ENCODE measurements around the gene DBI. TPM values are rescaled to one million over a fixed set of nuclear protein-coding genes. Genes with fewer than 3 reads are reported as not detected.

Gene DBI
- total and polyA plus RNA-seq, 2 experiments from 2014 or later: 171 to 873 TPM

DNA sequence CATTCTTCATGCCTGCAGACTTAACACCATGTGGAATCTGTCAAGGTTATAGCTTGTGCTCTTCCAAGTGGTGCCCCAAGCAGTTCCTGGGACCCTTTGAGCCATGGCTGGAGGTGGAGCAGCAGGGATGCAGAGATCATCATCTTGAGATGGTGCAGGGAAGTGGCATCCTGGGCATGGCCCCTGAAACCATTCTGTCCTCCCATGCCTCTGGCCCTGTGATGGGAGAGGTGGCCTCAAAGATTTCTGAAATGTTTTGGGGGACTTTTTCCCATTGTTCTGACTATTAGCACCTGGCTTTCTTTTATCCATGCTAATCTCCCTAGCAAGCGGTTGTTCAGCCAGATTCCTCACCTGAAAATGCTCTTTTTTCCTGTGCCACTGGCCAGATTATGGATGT lies 54.5 kb downstream of the DBI start:
- DNase-seq (ENCODE audit: low spot score): no peak

More for the DNA sequence above, 54.5 kb downstream of the DBI start:
- no peak overlapping the region for H3K4me3 Mint-ChIP-seq
- H3K4me1 ChIP-seq (ENCODE audit: insufficient read depth): no peaks in the 10 kb centered on the region; the same call in 1 of the 2 replicates
- H3K27ac Mint-ChIP-seq: no peak overlapping the region
- no peak for ATAC-seq
- no peaks in the 10 kb centered on the region for H3K9me2 ChIP-seq (ENCODE audit: insufficient read depth)
- H3K4me2 ChIP-seq: no peak overlapping the region
- peaks cover 8% of the 10 kb centered on the region; the same call in 1 of the 3 replicates for H3K36me3 Mint-ChIP-seq (ENCODE audit: low read depth)
- peaks cover 4% of the 10 kb centered on the region for H3K27me3 Mint-ChIP-seq (ENCODE audit: insufficient read depth, low read depth, poor library complexity)
- H2AFZ ChIP-seq: no peak overlapping the region
- H3K9me3 Mint-ChIP-seq: peaks cover 24% of the 10 kb centered on the region
- H3K36me3 ChIP-seq (ENCODE audit: insufficient read depth): no peaks in the 10 kb centered on the region; the same call in 1 of the 2 replicates
- no peak overlapping the region for H3K4me3 ChIP-seq
- no peaks in the 10 kb centered on the region for H3F3A ChIP-seq (replicated peaks; ENCODE audit: low read depth)
- peaks cover 6% of the 10 kb centered on the region; the same call in 2 of the 3 replicates for H3K4me1 Mint-ChIP-seq
- TF ChIP-seq ZNF114 (CRISPR knock-in tag; IDR thresholded peaks at IDR 0.05): no peak
- TF ChIP-seq, protein P1, sequence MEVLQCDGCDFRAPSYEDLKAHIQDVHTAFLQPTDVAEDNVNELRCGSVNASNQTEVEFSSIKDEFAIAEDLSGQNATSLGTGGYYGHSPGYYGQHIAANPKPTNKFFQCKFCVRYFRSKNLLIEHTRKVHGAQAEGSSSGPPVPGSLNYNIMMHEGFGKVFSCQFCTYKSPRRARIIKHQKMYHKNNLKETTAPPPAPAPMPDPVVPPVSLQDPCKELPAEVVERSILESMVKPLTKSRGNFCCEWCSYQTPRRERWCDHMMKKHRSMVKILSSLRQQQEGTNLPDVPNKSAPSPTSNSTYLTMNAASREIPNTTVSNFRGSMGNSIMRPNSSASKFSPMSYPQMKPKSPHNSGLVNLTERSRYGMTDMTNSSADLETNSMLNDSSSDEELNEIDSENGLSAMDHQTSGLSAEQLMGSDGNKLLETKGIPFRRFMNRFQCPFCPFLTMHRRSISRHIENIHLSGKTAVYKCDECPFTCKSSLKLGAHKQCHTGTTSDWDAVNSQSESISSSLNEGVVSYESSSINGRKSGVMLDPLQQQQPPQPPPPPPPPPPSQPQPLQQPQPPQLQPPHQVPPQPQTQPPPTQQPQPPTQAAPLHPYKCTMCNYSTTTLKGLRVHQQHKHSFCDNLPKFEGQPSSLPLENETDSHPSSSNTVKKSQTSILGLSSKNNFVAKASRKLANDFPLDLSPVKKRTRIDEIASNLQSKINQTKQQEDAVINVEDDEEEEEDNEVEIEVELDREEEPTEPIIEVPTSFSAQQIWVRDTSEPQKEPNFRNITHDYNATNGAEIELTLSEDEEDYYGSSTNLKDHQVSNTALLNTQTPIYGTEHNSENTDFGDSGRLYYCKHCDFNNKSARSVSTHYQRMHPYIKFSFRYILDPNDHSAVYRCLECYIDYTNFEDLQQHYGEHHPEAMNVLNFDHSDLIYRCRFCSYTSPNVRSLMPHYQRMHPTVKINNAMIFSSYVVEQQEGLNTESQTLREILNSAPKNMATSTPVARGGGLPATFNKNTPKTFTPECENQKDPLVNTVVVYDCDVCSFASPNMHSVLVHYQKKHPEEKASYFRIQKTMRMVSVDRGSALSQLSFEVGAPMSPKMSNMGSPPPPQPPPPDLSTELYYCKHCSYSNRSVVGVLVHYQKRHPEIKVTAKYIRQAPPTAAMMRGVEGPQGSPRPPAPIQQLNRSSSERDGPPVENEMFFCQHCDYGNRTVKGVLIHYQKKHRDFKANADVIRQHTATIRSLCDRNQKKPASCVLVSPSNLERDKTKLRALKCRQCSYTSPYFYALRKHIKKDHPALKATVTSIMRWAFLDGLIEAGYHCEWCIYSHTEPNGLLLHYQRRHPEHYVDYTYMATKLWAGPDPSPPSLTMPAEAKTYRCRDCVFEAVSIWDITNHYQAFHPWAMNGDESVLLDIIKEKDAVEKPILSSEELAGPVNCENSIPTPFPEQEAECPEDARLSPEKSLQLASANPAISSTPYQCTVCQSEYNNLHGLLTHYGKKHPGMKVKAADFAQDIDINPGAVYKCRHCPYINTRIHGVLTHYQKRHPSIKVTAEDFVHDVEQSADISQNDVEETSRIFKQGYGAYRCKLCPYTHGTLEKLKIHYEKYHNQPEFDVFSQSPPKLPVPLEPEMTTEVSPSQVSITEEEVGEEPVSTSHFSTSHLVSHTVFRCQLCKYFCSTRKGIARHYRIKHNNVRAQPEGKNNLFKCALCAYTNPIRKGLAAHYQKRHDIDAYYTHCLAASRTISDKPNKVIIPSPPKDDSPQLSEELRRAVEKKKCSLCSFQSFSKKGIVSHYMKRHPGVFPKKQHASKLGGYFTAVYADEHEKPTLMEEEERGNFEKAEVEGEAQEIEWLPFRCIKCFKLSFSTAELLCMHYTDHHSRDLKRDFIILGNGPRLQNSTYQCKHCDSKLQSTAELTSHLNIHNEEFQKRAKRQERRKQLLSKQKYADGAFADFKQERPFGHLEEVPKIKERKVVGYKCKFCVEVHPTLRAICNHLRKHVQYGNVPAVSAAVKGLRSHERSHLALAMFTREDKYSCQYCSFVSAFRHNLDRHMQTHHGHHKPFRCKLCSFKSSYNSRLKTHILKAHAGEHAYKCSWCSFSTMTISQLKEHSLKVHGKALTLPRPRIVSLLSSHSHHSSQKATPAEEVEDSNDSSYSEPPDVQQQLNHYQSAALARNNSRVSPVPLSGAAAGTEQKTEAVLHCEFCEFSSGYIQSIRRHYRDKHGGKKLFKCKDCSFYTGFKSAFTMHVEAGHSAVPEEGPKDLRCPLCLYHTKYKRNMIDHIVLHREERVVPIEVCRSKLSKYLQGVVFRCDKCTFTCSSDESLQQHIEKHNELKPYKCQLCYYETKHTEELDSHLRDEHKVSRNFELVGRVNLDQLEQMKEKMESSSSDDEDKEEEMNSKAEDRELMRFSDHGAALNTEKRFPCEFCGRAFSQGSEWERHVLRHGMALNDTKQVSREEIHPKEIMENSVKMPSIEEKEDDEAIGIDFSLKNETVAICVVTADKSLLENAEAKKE (CRISPR knock-in tag; IDR thresholded peaks at IDR 0.05): no peak
- TF ChIP-seq, protein P2, sequence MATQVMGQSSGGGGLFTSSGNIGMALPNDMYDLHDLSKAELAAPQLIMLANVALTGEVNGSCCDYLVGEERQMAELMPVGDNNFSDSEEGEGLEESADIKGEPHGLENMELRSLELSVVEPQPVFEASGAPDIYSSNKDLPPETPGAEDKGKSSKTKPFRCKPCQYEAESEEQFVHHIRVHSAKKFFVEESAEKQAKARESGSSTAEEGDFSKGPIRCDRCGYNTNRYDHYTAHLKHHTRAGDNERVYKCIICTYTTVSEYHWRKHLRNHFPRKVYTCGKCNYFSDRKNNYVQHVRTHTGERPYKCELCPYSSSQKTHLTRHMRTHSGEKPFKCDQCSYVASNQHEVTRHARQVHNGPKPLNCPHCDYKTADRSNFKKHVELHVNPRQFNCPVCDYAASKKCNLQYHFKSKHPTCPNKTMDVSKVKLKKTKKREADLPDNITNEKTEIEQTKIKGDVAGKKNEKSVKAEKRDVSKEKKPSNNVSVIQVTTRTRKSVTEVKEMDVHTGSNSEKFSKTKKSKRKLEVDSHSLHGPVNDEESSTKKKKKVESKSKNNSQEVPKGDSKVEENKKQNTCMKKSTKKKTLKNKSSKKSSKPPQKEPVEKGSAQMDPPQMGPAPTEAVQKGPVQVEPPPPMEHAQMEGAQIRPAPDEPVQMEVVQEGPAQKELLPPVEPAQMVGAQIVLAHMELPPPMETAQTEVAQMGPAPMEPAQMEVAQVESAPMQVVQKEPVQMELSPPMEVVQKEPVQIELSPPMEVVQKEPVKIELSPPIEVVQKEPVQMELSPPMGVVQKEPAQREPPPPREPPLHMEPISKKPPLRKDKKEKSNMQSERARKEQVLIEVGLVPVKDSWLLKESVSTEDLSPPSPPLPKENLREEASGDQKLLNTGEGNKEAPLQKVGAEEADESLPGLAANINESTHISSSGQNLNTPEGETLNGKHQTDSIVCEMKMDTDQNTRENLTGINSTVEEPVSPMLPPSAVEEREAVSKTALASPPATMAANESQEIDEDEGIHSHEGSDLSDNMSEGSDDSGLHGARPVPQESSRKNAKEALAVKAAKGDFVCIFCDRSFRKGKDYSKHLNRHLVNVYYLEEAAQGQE (IDR thresholded peaks at IDR 0.05; ENCODE audit: unreplicated experiment): no peak
- TF ChIP-seq JUNB (IDR thresholded peaks at IDR 0.05; ENCODE audit: unreplicated experiment): no peak
- no peak for TF ChIP-seq ZNF331 (CRISPR knock-in tag; IDR thresholded peaks at IDR 0.05; ENCODE audit: low read depth)
- TF ChIP-seq, protein P3, sequence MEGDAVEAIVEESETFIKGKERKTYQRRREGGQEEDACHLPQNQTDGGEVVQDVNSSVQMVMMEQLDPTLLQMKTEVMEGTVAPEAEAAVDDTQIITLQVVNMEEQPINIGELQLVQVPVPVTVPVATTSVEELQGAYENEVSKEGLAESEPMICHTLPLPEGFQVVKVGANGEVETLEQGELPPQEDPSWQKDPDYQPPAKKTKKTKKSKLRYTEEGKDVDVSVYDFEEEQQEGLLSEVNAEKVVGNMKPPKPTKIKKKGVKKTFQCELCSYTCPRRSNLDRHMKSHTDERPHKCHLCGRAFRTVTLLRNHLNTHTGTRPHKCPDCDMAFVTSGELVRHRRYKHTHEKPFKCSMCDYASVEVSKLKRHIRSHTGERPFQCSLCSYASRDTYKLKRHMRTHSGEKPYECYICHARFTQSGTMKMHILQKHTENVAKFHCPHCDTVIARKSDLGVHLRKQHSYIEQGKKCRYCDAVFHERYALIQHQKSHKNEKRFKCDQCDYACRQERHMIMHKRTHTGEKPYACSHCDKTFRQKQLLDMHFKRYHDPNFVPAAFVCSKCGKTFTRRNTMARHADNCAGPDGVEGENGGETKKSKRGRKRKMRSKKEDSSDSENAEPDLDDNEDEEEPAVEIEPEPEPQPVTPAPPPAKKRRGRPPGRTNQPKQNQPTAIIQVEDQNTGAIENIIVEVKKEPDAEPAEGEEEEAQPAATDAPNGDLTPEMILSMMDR (conservative IDR thresholded peaks at IDR 0.05; ENCODE audit: low read depth in 2 of 2): no peak
- TF ChIP-seq EZH2phosphoT487 (IDR thresholded peaks at IDR 0.05; ENCODE audit: unreplicated experiment): no peak
- TF ChIP-seq, protein P4, sequence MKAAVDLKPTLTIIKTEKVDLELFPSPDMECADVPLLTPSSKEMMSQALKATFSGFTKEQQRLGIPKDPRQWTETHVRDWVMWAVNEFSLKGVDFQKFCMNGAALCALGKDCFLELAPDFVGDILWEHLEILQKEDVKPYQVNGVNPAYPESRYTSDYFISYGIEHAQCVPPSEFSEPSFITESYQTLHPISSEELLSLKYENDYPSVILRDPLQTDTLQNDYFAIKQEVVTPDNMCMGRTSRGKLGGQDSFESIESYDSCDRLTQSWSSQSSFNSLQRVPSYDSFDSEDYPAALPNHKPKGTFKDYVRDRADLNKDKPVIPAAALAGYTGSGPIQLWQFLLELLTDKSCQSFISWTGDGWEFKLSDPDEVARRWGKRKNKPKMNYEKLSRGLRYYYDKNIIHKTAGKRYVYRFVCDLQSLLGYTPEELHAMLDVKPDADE (IDR thresholded peaks at IDR 0.05): no peak
- no peak for TF ChIP-seq NANOG (IDR thresholded peaks at IDR 0.05; ENCODE audit: borderline replicate concordance)
- TF ChIP-seq POLR2AphosphoS5 (IDR thresholded peaks at IDR 0.05; ENCODE audit: low read depth): no peak
- no peak for TF ChIP-seq EZH2 (IDR thresholded peaks at IDR 0.05; ENCODE audit: low read depth, unreplicated experiment)
- TF ChIP-seq STAT1 (IDR thresholded peaks at IDR 0.05; ENCODE audit: unreplicated experiment): no peak
- no peak overlapping the region for H3K27ac ChIP-seq (ENCODE audit: low read depth)
- no peaks in the 10 kb centered on the region for H3K27me3 ChIP-seq (ENCODE audit: insufficient read depth)
- H3K79me2 ChIP-seq (replicated peaks; ENCODE audit: insufficient read depth): no peaks in the 10 kb centered on the region
- H4K20me1 ChIP-seq (replicated peaks; ENCODE audit: insufficient read depth): no peaks in the 10 kb centered on the region

Data from GM23338 (cell line).